NCI-H226 (cell line): ENCODE data around the gene TDRD3.

Experiments used
- DNase-seq: peaks from one replicate; pipeline ENCODE4 v3.0.0-alpha.2; 2015

TDRD3 gene

DNA sequence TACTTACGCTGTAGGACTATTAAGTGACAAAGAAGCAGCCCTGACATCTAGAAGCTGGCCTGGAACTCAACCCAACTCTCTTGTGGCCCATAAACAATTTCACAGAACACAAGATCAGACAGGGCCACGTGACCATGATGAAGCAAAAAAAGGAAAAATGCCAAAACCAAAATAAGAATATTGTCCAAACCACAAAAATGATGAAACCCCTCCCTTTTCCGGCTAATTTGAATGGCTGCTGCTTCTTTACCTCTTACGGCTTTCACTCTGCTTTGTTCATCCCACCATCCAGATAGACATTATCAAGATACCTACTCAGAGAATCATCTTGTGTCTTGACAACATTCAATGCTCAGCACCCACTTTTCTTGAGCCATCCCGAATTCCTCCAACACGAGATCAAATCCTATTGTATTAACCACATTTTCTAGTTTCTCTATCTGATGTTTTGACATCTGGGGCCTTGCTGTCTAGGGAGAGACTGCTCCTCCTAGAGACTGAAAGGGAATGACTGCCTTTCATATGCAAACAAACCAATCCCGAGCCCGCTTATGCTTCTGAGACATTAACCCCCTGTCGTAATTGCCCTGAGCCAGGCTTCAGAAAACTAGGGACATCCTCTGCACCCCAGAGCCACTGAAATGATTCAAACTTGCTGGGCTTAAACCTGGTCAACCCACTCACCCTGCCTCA is 186.3 kb downstream of the TDRD3 start:
- DNase-seq: peak; percentile 10

DNA sequence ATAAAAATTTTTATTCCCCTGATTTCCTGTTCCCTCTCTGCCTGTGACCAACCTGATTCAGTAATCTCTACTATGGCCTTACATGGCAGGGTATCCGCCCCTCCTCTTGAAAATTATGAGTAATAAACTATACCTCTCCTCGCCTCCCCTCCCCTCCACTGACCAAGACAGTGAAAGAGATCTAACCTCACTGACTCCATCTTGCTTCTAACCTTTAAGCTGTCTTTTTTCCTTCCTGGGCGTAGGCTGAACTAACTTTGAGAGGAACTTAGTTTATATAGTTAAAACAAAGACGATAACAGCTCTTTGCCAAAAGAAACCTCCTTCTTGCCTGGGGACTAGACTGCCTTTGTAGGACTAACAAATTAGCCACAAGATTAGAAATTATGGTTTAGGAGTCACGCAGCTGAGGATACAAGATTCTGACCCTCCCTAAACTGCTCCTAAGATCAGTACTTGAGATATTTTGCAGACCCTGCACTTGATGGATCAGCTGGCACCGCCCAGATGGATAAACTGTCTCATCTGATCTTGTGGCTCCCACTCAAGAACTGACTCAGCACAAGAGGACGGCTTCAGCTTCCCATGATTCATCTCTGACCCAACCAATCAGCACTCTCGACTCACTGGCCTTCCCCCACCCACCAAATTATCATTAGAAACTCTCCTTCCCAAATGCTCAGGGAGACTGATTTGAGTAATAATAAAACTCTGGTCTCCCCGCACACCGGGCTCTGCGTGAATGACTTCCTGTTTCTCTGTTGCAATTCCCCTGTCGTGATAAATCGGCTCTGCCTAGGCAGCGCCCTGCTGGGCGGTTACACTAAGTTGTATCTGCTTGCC is 187.1 kb downstream of the TDRD3 start:
- DNase-seq: peak; percentile 28

DNA sequence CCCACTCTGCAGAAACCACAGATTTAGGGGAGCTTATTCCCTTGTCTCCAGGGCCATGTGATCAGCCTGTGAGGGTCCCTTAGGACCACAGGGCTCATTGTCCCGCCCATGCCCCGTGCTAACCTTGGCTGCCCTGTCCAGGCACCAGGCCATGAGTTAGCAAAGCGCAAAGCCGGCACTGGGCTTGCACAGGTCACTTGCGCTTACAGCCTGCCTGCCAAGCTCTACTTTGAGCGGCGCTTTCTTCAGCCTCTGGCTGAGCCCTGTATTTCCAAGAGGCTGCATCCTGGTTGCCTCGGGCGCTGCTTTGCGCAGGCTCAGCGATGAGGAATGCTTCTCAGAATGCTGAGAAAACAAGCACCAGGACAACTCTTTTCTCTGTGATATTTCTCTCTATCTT is 188.0 kb downstream of the TDRD3 start:
- no peak for DNase-seq

DNA sequence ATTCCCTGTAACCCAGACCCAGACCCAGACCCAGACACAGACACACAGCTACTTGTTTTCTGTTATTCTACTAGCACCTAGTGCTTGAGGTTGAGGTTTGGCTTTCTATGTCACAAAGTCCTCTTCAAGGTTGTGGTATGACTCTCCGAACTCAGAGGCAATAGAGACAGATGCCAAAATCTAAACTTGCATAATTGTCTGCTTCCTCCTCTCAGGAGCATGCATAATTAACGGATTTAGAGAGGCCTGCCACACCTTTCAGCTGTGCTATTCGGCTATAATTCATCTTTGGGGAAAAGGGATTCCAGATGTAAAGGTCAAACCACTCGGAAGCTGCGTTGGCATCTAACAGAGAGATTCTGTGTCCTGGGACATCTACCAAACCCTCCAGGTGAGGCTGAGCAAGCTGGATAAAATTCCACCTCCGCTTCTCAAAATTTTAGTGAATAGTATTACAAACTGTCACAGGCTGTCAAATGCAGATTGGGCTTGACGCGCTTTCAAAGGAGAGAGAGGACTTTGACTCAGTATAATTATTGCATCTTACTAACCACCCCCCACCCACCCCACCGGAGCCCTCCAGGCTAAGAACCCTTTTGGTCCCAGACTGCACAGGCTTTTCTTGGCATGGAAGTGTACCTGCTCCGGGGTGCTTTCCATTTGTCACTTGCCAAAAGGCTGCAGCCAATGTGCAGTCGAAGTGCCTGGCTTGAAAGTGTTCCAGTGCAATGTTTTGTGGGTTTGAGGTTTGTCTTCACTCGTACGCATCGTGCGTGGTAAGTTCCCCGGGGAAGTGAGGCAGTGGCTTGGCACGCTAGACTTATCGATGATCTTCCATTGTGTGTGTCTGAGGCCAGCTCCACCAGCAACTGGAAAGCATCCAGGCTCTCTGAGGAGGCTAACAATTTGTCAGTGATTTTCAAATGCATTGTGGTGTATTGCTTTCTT is 194.1 kb downstream of the TDRD3 start:
- no peak for DNase-seq

DNA sequence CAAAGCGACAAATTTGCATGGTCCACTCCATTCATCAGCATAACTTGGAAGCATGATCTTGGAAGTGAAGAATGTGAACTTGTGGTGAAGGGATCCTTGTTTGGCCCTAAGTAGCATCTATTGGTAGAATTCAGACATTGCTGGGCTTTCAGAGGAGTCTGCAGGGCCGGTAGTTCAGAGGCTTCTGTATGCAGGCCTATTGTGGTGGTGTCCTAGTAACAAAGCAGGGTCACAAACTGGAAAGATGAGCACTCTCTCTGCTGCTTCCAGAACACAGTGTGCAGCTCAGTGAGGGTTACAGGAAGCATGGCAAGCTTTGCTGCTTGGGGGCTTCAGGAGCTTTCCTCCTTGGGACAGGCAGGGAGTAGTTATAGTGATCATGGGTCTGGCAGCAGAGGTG is 206.0 kb downstream of the TDRD3 start:
- DNase-seq: no peak

DNA sequence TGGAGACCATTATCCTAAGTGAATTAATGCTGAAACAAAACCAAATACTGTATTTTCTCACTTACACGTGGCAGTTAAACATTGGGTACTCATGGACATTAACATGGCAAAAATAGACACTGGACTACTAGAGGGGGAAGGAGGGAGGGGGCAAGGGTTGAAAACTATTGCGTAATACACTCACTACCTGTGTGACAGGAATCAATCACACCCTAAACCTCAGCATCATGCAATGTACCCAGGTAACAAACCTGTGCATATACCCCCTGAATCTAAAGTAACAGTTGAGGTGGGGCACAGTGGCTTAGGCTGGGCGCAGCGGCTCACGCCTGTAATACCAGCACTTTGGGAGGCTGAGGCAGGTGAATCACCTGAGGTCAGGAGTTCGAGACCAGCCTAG is 207.0 kb downstream of the TDRD3 start:
- no peak for DNase-seq

DNA sequence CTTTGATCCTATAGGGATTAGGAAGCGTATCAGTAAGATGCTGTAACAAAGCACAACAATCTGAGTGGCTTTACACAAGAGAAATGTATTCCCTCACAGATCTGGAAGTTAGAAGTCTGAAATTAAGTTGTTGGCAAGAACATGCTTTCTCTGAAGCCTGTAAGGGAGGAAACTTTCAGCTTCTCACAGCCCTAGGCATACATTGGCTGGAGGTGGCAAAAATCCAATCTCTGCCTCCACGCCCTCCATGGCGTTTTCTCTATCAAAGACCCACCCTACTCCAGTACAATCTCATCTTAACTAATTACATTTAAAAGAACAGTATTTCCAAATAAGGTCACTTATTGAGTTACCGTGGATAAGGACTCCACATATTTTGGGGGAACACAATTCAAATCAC is 211.9 kb downstream of the TDRD3 start:
- no peak for DNase-seq

DNA sequence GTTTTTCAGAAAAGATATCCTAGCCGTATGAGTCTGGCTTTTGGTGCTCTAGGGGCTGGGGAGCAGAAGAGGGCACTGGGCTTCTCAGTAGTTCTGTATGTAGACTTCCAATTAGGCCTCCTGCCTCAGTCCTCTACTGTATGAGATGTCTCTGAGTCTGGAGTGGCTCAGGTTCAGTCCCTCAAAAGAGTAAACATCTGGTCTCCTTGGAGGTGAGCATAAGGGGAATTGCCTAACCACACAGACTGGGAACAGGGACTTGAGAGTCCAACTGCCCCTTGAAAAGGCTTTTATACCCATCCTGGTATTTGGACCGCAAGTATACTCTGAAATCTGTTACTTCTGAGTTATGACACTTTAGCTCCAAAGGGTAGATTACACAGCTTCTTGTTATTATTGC is 214.5 kb downstream of the TDRD3 start:
- DNase-seq: no peak

DNA sequence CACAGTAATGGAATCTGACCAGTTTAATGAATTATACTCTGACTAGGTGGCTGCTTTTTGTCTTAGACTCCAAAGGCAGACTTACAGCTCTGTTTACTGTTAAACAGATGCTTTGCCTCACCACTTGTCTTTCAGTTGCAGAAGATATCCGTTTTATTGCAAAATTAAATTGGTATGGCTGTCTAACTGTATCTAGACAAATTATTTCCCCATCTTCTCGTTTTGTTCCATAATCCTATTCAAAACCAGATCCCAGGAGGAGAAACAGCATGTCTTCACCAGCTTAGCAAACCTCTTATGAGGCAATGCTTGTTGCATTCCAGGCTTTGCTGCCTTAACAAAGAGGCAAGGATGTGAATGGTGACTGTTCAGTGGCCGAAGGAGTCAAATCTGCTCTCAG is 215.6 kb downstream of the TDRD3 start:
- DNase-seq: no peak

DNA sequence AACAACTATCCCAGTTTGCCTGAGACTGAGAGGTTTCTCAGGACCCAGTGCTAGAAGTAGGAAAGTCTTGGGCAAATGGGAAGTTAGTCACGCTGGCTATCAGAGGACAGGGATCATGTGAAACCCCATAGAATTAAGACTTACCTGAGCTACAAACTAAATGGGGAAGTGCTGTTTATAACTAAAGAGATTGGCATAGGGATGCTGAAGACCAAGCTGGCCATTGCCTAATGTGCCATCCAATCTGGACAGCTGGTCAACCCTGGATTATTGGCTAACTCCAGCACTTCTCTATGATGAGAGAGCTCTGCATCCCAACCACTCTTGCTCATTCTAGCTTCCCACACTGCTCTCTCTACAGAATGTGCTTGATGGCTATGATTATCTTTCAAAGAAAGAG is 216.1 kb downstream of the TDRD3 start:
- no peak for DNase-seq

DNA sequence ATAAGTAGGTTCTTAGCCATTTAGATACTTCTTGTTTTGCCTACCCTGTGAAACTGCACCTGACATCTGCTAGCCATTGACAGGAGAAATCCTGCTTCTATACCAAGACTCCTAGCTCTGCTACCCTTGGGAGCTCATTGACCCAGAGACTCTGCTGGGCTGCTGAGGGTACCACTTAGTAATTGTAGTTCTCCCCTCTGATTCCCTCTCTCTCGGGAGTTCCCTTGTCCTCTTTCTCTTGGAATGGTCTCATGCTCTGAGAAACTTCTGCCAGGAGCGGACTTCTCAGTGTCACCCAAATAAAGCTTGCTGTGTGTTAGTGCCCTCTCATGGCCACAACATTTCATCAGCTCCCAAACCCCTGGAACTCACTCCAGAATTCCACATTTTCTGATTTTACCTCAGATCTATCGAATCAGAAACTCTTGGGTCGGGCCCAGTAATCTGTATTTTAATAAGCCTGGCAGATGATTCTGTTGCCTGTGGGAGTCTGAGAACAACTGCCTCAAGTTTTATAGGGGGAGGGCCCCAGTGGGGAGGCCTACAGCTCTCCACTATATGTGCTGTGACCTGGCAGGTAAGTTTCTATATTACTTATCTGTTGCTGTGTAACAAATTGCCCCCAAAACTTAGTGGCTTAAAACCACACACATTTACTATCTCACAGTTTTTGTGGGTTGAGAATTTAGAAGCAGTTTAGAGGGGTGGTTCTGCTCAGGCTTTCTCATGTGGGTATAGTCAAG is 221.1 kb downstream of the TDRD3 start:
- no peak for DNase-seq

DNA sequence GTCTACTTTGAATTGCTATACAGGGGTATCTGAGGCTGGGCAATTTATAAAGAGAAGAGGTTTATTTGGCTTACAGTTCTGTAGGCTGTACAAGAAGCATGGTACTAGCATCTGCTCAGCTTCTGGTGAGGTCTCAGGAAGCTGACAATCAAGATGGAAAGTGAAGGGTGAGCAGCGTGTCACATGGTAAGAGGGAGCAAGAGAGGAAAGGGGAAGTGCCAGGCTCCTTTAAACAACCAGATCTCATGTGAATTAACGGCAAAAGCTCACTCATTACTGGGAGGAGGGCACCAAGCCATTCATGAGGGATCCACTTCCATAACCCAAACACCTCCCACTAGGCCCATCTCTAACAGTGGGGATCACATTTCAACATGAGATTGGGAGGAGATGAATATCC is 222.4 kb downstream of the TDRD3 start:
- no peak for DNase-seq

DNA sequence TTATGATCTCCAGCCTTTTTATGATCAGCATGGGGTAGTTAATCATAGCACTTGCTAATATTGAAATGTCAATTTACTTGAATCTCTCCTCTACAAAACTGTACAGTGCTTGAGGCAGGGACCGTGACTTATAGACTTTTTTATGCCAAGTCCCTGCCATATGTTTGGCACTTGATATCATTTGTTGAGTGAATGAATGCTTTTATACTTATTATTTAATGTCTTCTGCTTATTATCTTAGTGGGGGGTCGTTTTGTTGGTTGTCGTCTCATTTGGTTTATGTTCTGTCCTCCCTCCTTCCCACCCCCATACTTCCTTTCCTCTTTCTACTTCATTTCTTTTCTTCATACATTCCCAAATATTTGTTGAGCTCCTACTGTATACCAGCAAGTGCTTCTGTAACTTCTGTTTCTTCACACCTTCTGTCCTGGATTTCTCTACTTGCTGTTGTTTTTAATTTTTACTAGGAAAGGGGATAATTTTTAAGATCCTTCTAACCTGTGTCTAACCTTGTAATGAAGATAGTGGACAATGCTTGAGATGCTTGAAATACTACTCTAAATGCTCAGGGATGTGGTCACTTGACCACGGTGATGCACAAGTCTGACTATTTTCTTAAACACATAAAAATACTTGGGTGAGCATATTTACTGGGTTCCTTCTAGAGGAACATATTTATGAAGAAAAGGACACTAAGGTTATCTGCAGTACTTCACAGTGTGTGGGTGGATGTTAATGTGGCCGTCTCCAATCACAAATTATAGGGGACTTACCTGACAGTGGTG is 223.8 kb downstream of the TDRD3 start:
- no peak for DNase-seq

DNA sequence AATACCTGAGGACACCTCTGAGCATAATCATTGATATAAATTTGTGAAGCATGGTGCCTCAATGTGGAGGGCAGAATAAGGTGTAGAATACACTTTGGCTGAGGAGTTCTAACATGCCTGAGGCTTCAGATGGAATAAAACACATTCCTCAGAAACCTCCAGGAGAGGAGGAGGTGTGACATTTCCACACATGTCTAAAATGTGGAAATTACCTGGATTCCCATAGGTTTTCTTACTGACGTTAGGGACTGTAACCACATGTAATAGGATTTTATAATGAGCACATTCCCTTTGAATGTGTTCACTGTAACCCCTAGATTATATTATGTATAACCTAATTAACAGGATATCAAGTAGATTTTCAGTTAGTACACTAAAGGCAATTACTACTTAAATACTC is 226.1 kb downstream of the TDRD3 start:
- DNase-seq: no peak
